HepG2 (cell line): ENCODE measurements around the gene PATL2. TPM values are rescaled to one million over a fixed set of nuclear protein-coding genes. Genes with fewer than 3 reads are reported as not detected.

Experiments used
- ATF4 ChIP-seq, 2 experiments: fragments of 450-650 bp in 1 of 2; sonication (generic) in 1 of 2; formaldehyde crosslinking; IDR thresholded peaks; 2 replicates each; pipeline versions ENCODE4 v1.5.0 to v1.8.0; 2020 to 2022; ENCODE audit warnings: mild to moderate bottlenecking in 1 of 2, missing genetic modification reagents in 1 of 2
- BCL6 ChIP-seq: IDR thresholded peaks from 2 replicates; pipeline ENCODE4 v1.6.1; 2016; ENCODE audit warnings: missing genetic modification reagents, missing compliant biosample characterization
- CBFB ChIP-seq: sonication (generic); formaldehyde crosslinking; IDR thresholded peaks from 2 replicates; pipeline ENCODE4 v1.4.0; 2020; ENCODE audit warnings: missing genetic modification reagents
- DMAP1 ChIP-seq: IDR thresholded peaks from 2 replicates; pipeline ENCODE4 v1.6.1; 2016
- ELF3 ChIP-seq: IDR thresholded peaks from 2 replicates; pipeline ENCODE4 v1.6.1; 2016; ENCODE audit warnings: missing genetic modification reagents, missing compliant biosample characterization
- GATAD2A ChIP-seq: IDR thresholded peaks from 2 replicates; pipeline ENCODE4 v1.6.1; 2016
- HNF1B ChIP-seq: sonication (generic); formaldehyde crosslinking; IDR thresholded peaks from 2 replicates; pipeline ENCODE4 v1.5.1; 2020; ENCODE audit warnings: mild to moderate bottlenecking, moderate library complexity, missing genetic modification reagents
- KLF16 ChIP-seq, 2 experiments: sonication (generic) in 1 of 2; formaldehyde crosslinking in 1 of 2; IDR thresholded peaks; 2 replicates each; pipeline versions ENCODE4 v1.6.1 to v1.8.0; 2016 to 2023; ENCODE audit warnings: missing genetic modification reagents in 2 of 2, missing compliant biosample characterization in 1 of 2
- NRL ChIP-seq: sonication (generic); formaldehyde crosslinking; IDR thresholded peaks from 2 replicates; pipeline ENCODE4 v1.5.0; 2020; ENCODE audit warnings: missing genetic modification reagents, mild to moderate bottlenecking, moderate library complexity, borderline replicate concordance
- RBAK ChIP-seq: sonication (generic); formaldehyde crosslinking; IDR thresholded peaks from 2 replicates; pipeline ENCODE4 v1.5.1; 2020; ENCODE audit warnings: mild to moderate bottlenecking, missing genetic modification reagents
- RFX5 ChIP-seq: IDR thresholded peaks from 2 replicates; pipeline ENCODE4 v1.6.1; 2011; ENCODE audit warnings: low read depth, low read length, improper control_type of control experiment
- SP1 ChIP-seq, 2 experiments: fragments of 450-650 bp in 1 of 2; sonication (generic) in 1 of 2; formaldehyde crosslinking in 1 of 2; IDR thresholded peaks; 2 replicates each; pipeline versions ENCODE4 v1.4.0 to v1.6.1; 2016 to 2020; ENCODE audit warnings: missing genetic modification reagents in 1 of 2
- ZBTB10 ChIP-seq: sonication (generic); formaldehyde crosslinking; IDR thresholded peaks from 2 replicates; pipeline ENCODE4 v1.4.0; 2020; ENCODE audit warnings: missing genetic modification reagents, borderline replicate concordance
- ZBTB20 ChIP-seq: sonication (generic); formaldehyde crosslinking; IDR thresholded peaks from 2 replicates; pipeline ENCODE4 v1.8.1; 2023; ENCODE audit warnings: missing genetic modification reagents, low read depth, mild to moderate bottlenecking, borderline replicate concordance
- ZC3H13 ChIP-seq: sonication (generic); formaldehyde crosslinking; IDR thresholded peaks from 2 replicates; pipeline ENCODE4 v1.8.1; 2023; ENCODE audit warnings: mild to moderate bottlenecking, missing genetic modification reagents, moderate library complexity
- ZFP36L2 ChIP-seq: sonication (generic); formaldehyde crosslinking; IDR thresholded peaks from 2 replicates; pipeline ENCODE4 v1.4.0; 2020; ENCODE audit warnings: missing genetic modification reagents
- ZNF460 ChIP-seq: sonication (generic); formaldehyde crosslinking; IDR thresholded peaks from 2 replicates; pipeline ENCODE4 v1.5.1; 2020; ENCODE audit warnings: missing genetic modification reagents, mild to moderate bottlenecking, borderline replicate concordance
- ZNF512B ChIP-seq: sonication (generic); formaldehyde crosslinking; IDR thresholded peaks from 2 replicates; pipeline ENCODE4 v1.5.1; 2020; ENCODE audit warnings: missing genetic modification reagents, mild to moderate bottlenecking, borderline replicate concordance
- ZNF788 ChIP-seq: sonication (generic); formaldehyde crosslinking; IDR thresholded peaks from 2 replicates; pipeline ENCODE4 v1.5.0; 2020; ENCODE audit warnings: mild to moderate bottlenecking, missing genetic modification reagents, borderline replicate concordance
- ZZZ3 ChIP-seq: sonication (generic); formaldehyde crosslinking; IDR thresholded peaks from 2 replicates; pipeline ENCODE4 v1.4.0; 2020; ENCODE audit warnings: missing genetic modification reagents, mild to moderate bottlenecking, borderline replicate concordance
- polyA plus RNA-seq, 8 experiments: library from polyadenylated mRNA; depleted of rRNA in 3 of 8; stranded (reverse) in 7 of 8; unstranded in 1 of 8; fragments of >200 nt; fragmentation: Illumina TruSeq in 4 of 8; extraction: Trizol in 4 of 8; gene quantifications; 2 replicates each; pipeline versions ENCODE4 v1.2.1 to v1.2.3, GENCODE V29; 2011 to 2016; ENCODE audit warnings: low read depth in 4 of 8, missing spikeins in 1 of 8, mixed read lengths in 1 of 8; ENCODE audit not compliant: insufficient read depth in 1 of 8
- total RNA-seq, 5 experiments: library from RNA; depleted of rRNA; stranded (reverse); fragments of >200 nt; fragmentation: Illumina TruSeq; extraction: Trizol; gene quantifications; 2 replicates each; pipeline ENCODE4 v1.2.3, GENCODE V29; 2016; ENCODE audit warnings: low read depth in 1 of 5

PATL2 gene
- total and polyA plus RNA-seq, 2 of the 13 experiments (the other 11 are each of a cell fraction or from before 2014, with no cell fraction given), result 0.15 to 0.53 TPM

- TF ChIP-seq ZNF512B (CRISPR knock-in tag) (0 out of 2 replicates have a peak, but pooled peaks have one; percentile 85), RBAK (CRISPR knock-in tag) (no peak), NRL (CRISPR knock-in tag) (peak; percentile 62), ZFP36L2 (CRISPR knock-in tag) (0 out of 2 replicates have a peak, but pooled peaks have one; percentile 42), KLF16 (CRISPR knock-in tag; IDR thresholded peaks at IDR 0.05) (peak in 1 of 2 experiments; percentile 70; a peak in 2 of 4 replicates), ZNF460 (CRISPR knock-in tag) (no peak), BCL6 (CRISPR knock-in tag) (peak; percentile 52; the same call in 1 of the 2 replicates), ZZZ3 (CRISPR knock-in tag) (no peak), CBFB (CRISPR knock-in tag) (no peak), RFX5 (peak; percentile 99), ZC3H13 (CRISPR knock-in tag) (0 out of 2 replicates have a peak, but pooled peaks have one; percentile 15), HNF1B (CRISPR knock-in tag) (peak; percentile 14; the same call in 1 of the 2 replicates), ATF4 (CRISPR knock-in tag; IDR thresholded peaks at IDR 0.05) (peak in 1 of 2 experiments; percentile 21; a peak in 1 of 4 replicates), ELF3 (CRISPR knock-in tag) (peak; percentile 56; the same call in 1 of the 2 replicates), ZBTB10 (CRISPR knock-in tag) (peak; percentile 29; the same call in 1 of the 2 replicates), DMAP1 (CRISPR knock-in tag) (peak; percentile 66), GATAD2A (peak; percentile 66), SP1 (IDR thresholded peaks at IDR 0.05) (no peak), SP1 (CRISPR knock-in tag; IDR thresholded peaks at IDR 0.05) (no peak), ZNF788 (peak; percentile 14; the same call in 1 of the 2 replicates), ZBTB20 (CRISPR knock-in tag) (no peak)
Measured at GRCh38 chr15:44728576-44729407, 17.7 kb upstream of the PATL2 start (continued).
